Endothelial cell of umbilical vein (primary cell): Measurements from ENCODE around the gene KCNK1. TPM values are rescaled to one million over a fixed set of nuclear protein-coding genes. Genes with fewer than 3 reads are reported as not detected.

Source experiments
- BruUV-seq: library from RNA; stranded (reverse); fragments of 400-500 nt; replicated peaks from 2 replicates; lab custom pipeline; 2021; lab: Mats Ljungman, UMichigan
- CTCF ChIA-PET: fragments of 300-600, 350-600 bp; sonication (Branson Sonifier 250); formaldehyde crosslinking; loops from one replicate; lab custom pipeline; 2021; ENCODE audit warnings: antibody characterized with exemption, inconsistent platforms; lab: Charles Lee
- POLR2A ChIA-PET: fragments of 300-600, 350-600 bp; sonication (Branson Sonifier 250); formaldehyde crosslinking; loops from one replicate; lab custom pipeline; 2021; ENCODE audit warnings: antibody characterized with exemption, inconsistent platforms; lab: Charles Lee
- DNase-seq: peaks from one replicate; pipeline ENCODE4 v3.0.0-alpha.2; 2011; ENCODE audit warnings: low read depth, low spot score
- FAIRE-seq: peaks from 2 replicates; lab custom pipeline; 2011; peaks lifted over from hg19 to GRCh38; lab: Jason Lieb, UNC
- H2AFZ ChIP-seq: 2 replicates; pipeline ENCODE4 v1.6.0; 2012; ENCODE audit warnings: low read depth, low read length, control low read depth, inconsistent platforms
- H3K27ac ChIP-seq: 2 replicates; pipeline ENCODE4 v1.5.1; 2011; ENCODE audit warnings: low read depth, mild to moderate bottlenecking, control low read depth, low read length, moderate library complexity; ENCODE audit not compliant: insufficient read depth
- H3K27me3 ChIP-seq, 2 experiments: 2 replicates each; pipeline versions ENCODE4 v1.6.0 to v1.6.1; 2011; ENCODE audit warnings: low read length in 2 of 2, mixed read lengths in 1 of 2; ENCODE audit not compliant: control insufficient read depth in 2 of 2, insufficient read depth in 2 of 2
- H3K36me3 ChIP-seq, 2 experiments: 2 replicates in 1 of 2; 3 replicates in 1 of 2; pipeline ENCODE4 v1.5.1; 2011; ENCODE audit warnings: low read length in 2 of 2, mild to moderate bottlenecking in 1 of 2, moderate library complexity in 1 of 2; ENCODE audit not compliant: control insufficient read depth in 2 of 2, insufficient read depth in 2 of 2; ENCODE audit errors: extremely low read depth in 1 of 2
- H3K4me1 ChIP-seq: 3 replicates; pipeline ENCODE4 v1.5.1; 2011; ENCODE audit warnings: mild to moderate bottlenecking, low read length; ENCODE audit not compliant: control insufficient read depth, insufficient read depth; ENCODE audit errors: extremely low read depth
- H3K4me2 ChIP-seq: 2 replicates; pipeline ENCODE4 v1.6.1; 2011; ENCODE audit warnings: low read length, control low read depth, mixed read lengths; ENCODE audit not compliant: insufficient read depth
- H3K4me3 ChIP-seq, 3 experiments: fragments of 200-600 bp in 1 of 3; sonication (generic), shearing (Covaris generic) in 1 of 3; replicated peaks in 1 of 3; 2 replicates each; pipeline ENCODE4 v1.5.1; 2011 to 2016; ENCODE audit warnings: control low read depth in 3 of 3, low read length in 3 of 3, mild to moderate bottlenecking in 2 of 3, inconsistent platforms in 1 of 3, low read depth in 1 of 3, moderate library complexity in 1 of 3; ENCODE audit not compliant: insufficient read depth in 1 of 3
- H3K79me2 ChIP-seq: 2 replicates; pipeline ENCODE4 v1.6.0; 2012; ENCODE audit warnings: low read length, inconsistent platforms; ENCODE audit not compliant: control insufficient read depth, insufficient read depth
- H3K9ac ChIP-seq: replicated peaks from 2 replicates; pipeline ENCODE3; 2011; ENCODE audit warnings: low read length, control low read depth; ENCODE audit not compliant: insufficient read depth; ENCODE audit errors: extremely low read depth
- H3K9me1 ChIP-seq: replicated peaks from 3 replicates; pipeline ENCODE4 v1.6.0; 2011; ENCODE audit warnings: mild to moderate bottlenecking, low read length; ENCODE audit not compliant: control insufficient read depth, insufficient read depth; ENCODE audit errors: extremely low read depth
- H3K9me3 ChIP-seq: replicated peaks from 2 replicates; pipeline ENCODE4 v1.5.1; 2012; ENCODE audit warnings: low read length, inconsistent platforms; ENCODE audit not compliant: control insufficient read depth, insufficient read depth
- H4K20me1 ChIP-seq: replicated peaks from 2 replicates; pipeline ENCODE3; 2011; ENCODE audit warnings: mild to moderate bottlenecking, low read length; ENCODE audit not compliant: control insufficient read depth, insufficient read depth; ENCODE audit errors: extremely low read depth
- CTCF ChIP-seq, 2 donors: IDR thresholded peaks; 1 replicate in 1 of 2; 2 replicates in 1 of 2; pipeline ENCODE4 v1.5.1; 2011; ENCODE audit warnings: low read length in 2 of 2, mild to moderate bottlenecking in 2 of 2, moderate library complexity in 2 of 2, control low read depth in 1 of 2, inconsistent platforms in 1 of 2, low read depth in 1 of 2; ENCODE audit not compliant: insufficient read depth in 1 of 2; ENCODE audit errors: extremely low read depth in 1 of 2
- EZH2 ChIP-seq: IDR thresholded peaks from 2 replicates; pipeline ENCODE4 v1.6.1; 2012; ENCODE audit warnings: borderline replicate concordance, low read depth, mild to moderate bottlenecking, moderate library complexity, low read length, inconsistent platforms; ENCODE audit not compliant: severe bottlenecking
- FOS ChIP-seq: IDR thresholded peaks from 2 replicates; pipeline ENCODE4 v1.6.1; 2011; ENCODE audit warnings: mild to moderate bottlenecking, low read length, moderate library complexity, borderline replicate concordance; ENCODE audit not compliant: insufficient read depth
- GATA2 ChIP-seq: IDR thresholded peaks from 2 replicates; pipeline ENCODE4 v1.7.0; 2011; ENCODE audit warnings: low read depth, mild to moderate bottlenecking, moderate library complexity, mixed read lengths, low read length; ENCODE audit not compliant: insufficient read length, insufficient read depth
- JUN ChIP-seq: IDR thresholded peaks from 2 replicates; pipeline ENCODE4 v1.6.1; 2011; ENCODE audit warnings: borderline replicate concordance, low read depth; ENCODE audit not compliant: insufficient read length, insufficient read depth
- MAX ChIP-seq: IDR thresholded peaks from 2 replicates; pipeline ENCODE4 v1.6.1; 2011; ENCODE audit not compliant: insufficient read depth, insufficient read length
- MYC ChIP-seq: IDR thresholded peaks from one replicate; pipeline ENCODE4 v1.6.1; 2011; ENCODE audit warnings: mild to moderate bottlenecking, low read depth, low read length
- POLR2A ChIP-seq: IDR thresholded peaks from 2 replicates; pipeline ENCODE4 v1.6.1; 2012; ENCODE audit warnings: low read depth, mild to moderate bottlenecking, control low read depth, low read length
- POLR2AphosphoS5 ChIP-seq: IDR thresholded peaks from 2 replicates; pipeline ENCODE4 v1.6.1; 2012; ENCODE audit warnings: low read depth, mild to moderate bottlenecking, control low read depth, low read length, moderate library complexity; ENCODE audit not compliant: insufficient read depth
- dilution Hi-C: fragments of 300-500 bp; cut with MboI; formaldehyde crosslinking; loops from one replicate; pipeline ENCODE4 v1.15.0; 2019; ENCODE audit warnings: low sequenced_read_pairs; ENCODE audit not compliant: extremely low pct_ligation_motif_present
- intact Hi-C: fragments of 100-400 bp; cut with micrococcal nuclease; formaldehyde crosslinking; loops from one replicate; pipeline ENCODE4 v1.10.0; 2022
- polyA plus RNA-seq, 4 experiments: library from polyadenylated mRNA; depleted of rRNA in 3 of 4; stranded (reverse) in 3 of 4; unstranded in 1 of 4; fragments of >200 nt; gene quantifications; 2 replicates each; pipeline versions ENCODE4 v1.2.1 to v1.2.3, GENCODE V29; 2011 to 2012; ENCODE audit warnings: missing spikeins in 1 of 4
- total RNA-seq: library from RNA; stranded (reverse); gene quantifications from 2 replicates; pipeline ENCODE4 v1.2.3, GENCODE V29; 2021

The KCNK1 gene
- total and polyA plus RNA-seq, 2 donors (not counting 3 experiments of a cell fraction or from before 2014, with no cell fraction given), result 0.83 to 2.8 TPM

- H3K27me3 ChIP-seq, result no peaks in the 10 kb centered on the region
- CTCF ChIA-PET, result no interaction called here
- no peaks in the 10 kb centered on the region for H3K36me3 ChIP-seq
- no peaks in the 10 kb centered on the region for H3K9me1 ChIP-seq
- intact Hi-C loops, result no loop called here
- H3K4me3 ChIP-seq, result no peak overlapping the region
- no peaks in the 10 kb centered on the region for H3K79me2 ChIP-seq
- H3K4me1 ChIP-seq, result no peaks in the 10 kb centered on the region
- TF ChIP-seq FOS (no peak), JUN (no peak), GATA2 (no peak), POLR2A (no peak), MYC (no peak), MAX (no peak), POLR2AphosphoS5 (no peak), EZH2 (no peak), CTCF (IDR thresholded peaks at IDR 0.05; ENCODE audit: extremely low read depth in 1 of 2, insufficient read depth in 1 of 2, low read depth in 1 of 2, low read length in 2 of 2) (no peak)
- H3K27ac ChIP-seq, result no peak overlapping the region
- H3K9me3 ChIP-seq, result no peaks in the 10 kb centered on the region
- no peak overlapping the region for H3K4me2 ChIP-seq
- H3K9ac ChIP-seq, result no peak overlapping the region
- FAIRE-seq (no peak), DNase-seq (no peak)
- dilution Hi-C loops, result no loop called here
- H2AFZ ChIP-seq, result no peak overlapping the region
- POLR2A ChIA-PET, result no interaction called here
- no TSS peak for BruUV-seq
- H4K20me1 ChIP-seq, result no peaks in the 10 kb centered on the region
Observed at GRCh38 chr1:233671286-233671685, 57.4 kb downstream of the KCNK1 start.
